Endothelial cell of umbilical vein (primary cell): ENCODE data around the gene BMP2.

Experiments
- EZH2 ChIP-seq: IDR thresholded peaks from 2 replicates; pipeline ENCODE4 v1.6.1; 2012; ENCODE audit warnings: borderline replicate concordance, low read depth, mild to moderate bottlenecking, moderate library complexity, low read length, inconsistent platforms; ENCODE audit not compliant: severe bottlenecking
- FOS ChIP-seq: IDR thresholded peaks from 2 replicates; pipeline ENCODE4 v1.6.1; 2011; ENCODE audit warnings: mild to moderate bottlenecking, low read length, moderate library complexity, borderline replicate concordance; ENCODE audit not compliant: insufficient read depth
- JUN ChIP-seq: IDR thresholded peaks from 2 replicates; pipeline ENCODE4 v1.6.1; 2011; ENCODE audit warnings: borderline replicate concordance, low read depth; ENCODE audit not compliant: insufficient read length, insufficient read depth
- MYC ChIP-seq: IDR thresholded peaks from one replicate; pipeline ENCODE4 v1.6.1; 2011; ENCODE audit warnings: mild to moderate bottlenecking, low read depth, low read length
- POLR2A ChIP-seq: IDR thresholded peaks from 2 replicates; pipeline ENCODE4 v1.6.1; 2012; ENCODE audit warnings: low read depth, mild to moderate bottlenecking, control low read depth, low read length
- POLR2AphosphoS5 ChIP-seq: IDR thresholded peaks from 2 replicates; pipeline ENCODE4 v1.6.1; 2012; ENCODE audit warnings: low read depth, mild to moderate bottlenecking, control low read depth, low read length, moderate library complexity; ENCODE audit not compliant: insufficient read depth
- TF ChIP-seq, protein P1 (sequence below), 2 donors: IDR thresholded peaks; 1 replicate in 1 of 2; 2 replicates in 1 of 2; pipeline ENCODE4 v1.5.1; 2011; ENCODE audit warnings: low read length in 2 of 2, mild to moderate bottlenecking in 2 of 2, moderate library complexity in 2 of 2, control low read depth in 1 of 2, inconsistent platforms in 1 of 2, low read depth in 1 of 2; ENCODE audit not compliant: insufficient read depth in 1 of 2; ENCODE audit errors: extremely low read depth in 1 of 2
- TF ChIP-seq, protein P2 (sequence below): IDR thresholded peaks from 2 replicates; pipeline ENCODE4 v1.6.1; 2011; ENCODE audit not compliant: insufficient read depth, insufficient read length

DNA sequence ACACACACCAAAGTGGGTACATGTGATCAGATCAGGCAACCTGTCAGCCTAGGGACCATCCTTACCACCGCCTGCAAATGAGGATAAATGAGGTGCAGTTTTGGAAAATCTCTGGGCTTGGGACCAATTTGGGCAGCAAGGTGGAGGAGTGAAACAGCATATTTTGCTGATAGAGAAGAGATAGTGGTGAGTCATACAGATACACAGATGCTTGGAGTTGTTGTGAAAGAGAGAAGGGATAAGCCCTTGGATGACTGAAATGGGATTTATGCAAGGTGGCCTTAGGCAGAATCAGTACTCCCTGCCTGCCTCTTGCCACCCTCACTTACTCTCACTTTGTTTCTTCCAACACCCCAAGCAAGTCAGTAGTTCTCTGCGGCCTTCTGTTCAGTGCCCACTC is 34.7 kb downstream of the BMP2 start:
- TF ChIP-seq POLR2A (no peak), EZH2 (no peak), POLR2AphosphoS5 (no peak), FOS (no peak), JUN (no peak), MYC (no peak)
- TF ChIP-seq, protein P1, sequence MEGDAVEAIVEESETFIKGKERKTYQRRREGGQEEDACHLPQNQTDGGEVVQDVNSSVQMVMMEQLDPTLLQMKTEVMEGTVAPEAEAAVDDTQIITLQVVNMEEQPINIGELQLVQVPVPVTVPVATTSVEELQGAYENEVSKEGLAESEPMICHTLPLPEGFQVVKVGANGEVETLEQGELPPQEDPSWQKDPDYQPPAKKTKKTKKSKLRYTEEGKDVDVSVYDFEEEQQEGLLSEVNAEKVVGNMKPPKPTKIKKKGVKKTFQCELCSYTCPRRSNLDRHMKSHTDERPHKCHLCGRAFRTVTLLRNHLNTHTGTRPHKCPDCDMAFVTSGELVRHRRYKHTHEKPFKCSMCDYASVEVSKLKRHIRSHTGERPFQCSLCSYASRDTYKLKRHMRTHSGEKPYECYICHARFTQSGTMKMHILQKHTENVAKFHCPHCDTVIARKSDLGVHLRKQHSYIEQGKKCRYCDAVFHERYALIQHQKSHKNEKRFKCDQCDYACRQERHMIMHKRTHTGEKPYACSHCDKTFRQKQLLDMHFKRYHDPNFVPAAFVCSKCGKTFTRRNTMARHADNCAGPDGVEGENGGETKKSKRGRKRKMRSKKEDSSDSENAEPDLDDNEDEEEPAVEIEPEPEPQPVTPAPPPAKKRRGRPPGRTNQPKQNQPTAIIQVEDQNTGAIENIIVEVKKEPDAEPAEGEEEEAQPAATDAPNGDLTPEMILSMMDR (IDR thresholded peaks at IDR 0.05; ENCODE audit: extremely low read depth in 1 of 2, insufficient read depth in 1 of 2, low read depth in 1 of 2, low read length in 2 of 2): no peak
- TF ChIP-seq, protein P2, sequence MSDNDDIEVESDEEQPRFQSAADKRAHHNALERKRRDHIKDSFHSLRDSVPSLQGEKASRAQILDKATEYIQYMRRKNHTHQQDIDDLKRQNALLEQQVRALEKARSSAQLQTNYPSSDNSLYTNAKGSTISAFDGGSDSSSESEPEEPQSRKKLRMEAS: no peak
